ENCODE measurements around the gene SPRN.
"Not testable (repeated sequence)": the region's sequence is repeated elsewhere in the genome, so short reads cannot be mapped to it uniquely, and the experiment has no call there.

The SPRN gene

GRCh38 chr10:133390597-133391248 is 33.7 kb downstream of the SPRN start:
- no peak overlapping the region for H3K9ac ChIP-seq (ENCODE audit: low read length in 2 of 2)
- H3K27me3 ChIP-seq (ENCODE audit: control insufficient read depth in 1 of 2, insufficient read depth in 2 of 2, low read length in 2 of 2) = no peaks in the 10 kb centered on the region
- H3K4me1 ChIP-seq (ENCODE audit: control insufficient read depth, insufficient read depth, low read length) = peaks cover 11% of the 10 kb centered on the region
- H3K4me3 ChIP-seq (ENCODE audit: low read length in 2 of 2) = no peak overlapping the region
- no peaks in the 10 kb centered on the region for H3K9me3 ChIP-seq (ENCODE audit: control insufficient read depth in 2 of 2, low read length in 2 of 2)
- no peak overlapping the region for H3K27ac ChIP-seq (ENCODE audit: low read length)
- peaks cover 0 to 4% of the 10 kb centered on the region in 2 donors for H3K36me3 ChIP-seq (ENCODE audit: control insufficient read depth in 2 of 2, insufficient read depth in 2 of 2, low read length in 2 of 2)

- H3K4me1 ChIP-seq (ENCODE audit: control insufficient read depth, insufficient read depth, low read length) = no peaks in the 10 kb centered on the region
- no peak overlapping the region for H3K9ac ChIP-seq (ENCODE audit: low read length in 2 of 2)
- H3K9me3 ChIP-seq (ENCODE audit: control insufficient read depth in 2 of 2, low read length in 2 of 2) = no peaks in the 10 kb centered on the region
- H3K27me3 ChIP-seq (ENCODE audit: control insufficient read depth in 1 of 2, insufficient read depth in 2 of 2, low read length in 2 of 2) = no peaks in the 10 kb centered on the region
- H3K36me3 ChIP-seq (ENCODE audit: control insufficient read depth in 2 of 2, insufficient read depth in 2 of 2, low read length in 2 of 2) = peaks cover 0 to 4% of the 10 kb centered on the region in 2 donors
- no peak overlapping the region for H3K4me3 ChIP-seq (ENCODE audit: low read length in 2 of 2)
- no peak overlapping the region for H3K27ac ChIP-seq (ENCODE audit: low read length)
Observed at GRCh38 chr10:133388973-133389818, 35.2 kb downstream of the SPRN start.

GRCh38 chr10:133388236-133388972 is 36.0 kb downstream of the SPRN start:
- H3K9ac ChIP-seq (ENCODE audit: low read length in 2 of 2) = no peak overlapping the region
- no peak overlapping the region for H3K27ac ChIP-seq (ENCODE audit: low read length)

GRCh38 chr10:133386951-133387350 is 37.5 kb downstream of the SPRN start:
- H3K4me1 ChIP-seq (ENCODE audit: control insufficient read depth, insufficient read depth, low read length); H3K36me3 ChIP-seq (ENCODE audit: control insufficient read depth in 2 of 2, insufficient read depth in 2 of 2, low read length in 2 of 2); H3K4me3 ChIP-seq (ENCODE audit: low read length in 2 of 2); H3K9ac ChIP-seq (ENCODE audit: low read length in 2 of 2); H3K27me3 ChIP-seq (ENCODE audit: control insufficient read depth in 1 of 2, insufficient read depth in 2 of 2, low read length in 2 of 2); H3K9me3 ChIP-seq (ENCODE audit: control insufficient read depth in 2 of 2, low read length in 2 of 2); H3K27ac ChIP-seq (ENCODE audit: low read length): not testable (repeated sequence)

More at GRCh38 chr10:133388236-133388972, 36.0 kb downstream of the SPRN start:
- H3K4me1 ChIP-seq (ENCODE audit: control insufficient read depth, insufficient read depth, low read length) = no peaks in the 10 kb centered on the region
- peaks cover 0 to 4% of the 10 kb centered on the region in 2 donors for H3K36me3 ChIP-seq (ENCODE audit: control insufficient read depth in 2 of 2, insufficient read depth in 2 of 2, low read length in 2 of 2)
- H3K9me3 ChIP-seq (ENCODE audit: control insufficient read depth in 2 of 2, low read length in 2 of 2) = no peaks in the 10 kb centered on the region
- no peak overlapping the region for H3K4me3 ChIP-seq (ENCODE audit: low read length in 2 of 2)
- no peaks in the 10 kb centered on the region for H3K27me3 ChIP-seq (ENCODE audit: control insufficient read depth in 1 of 2, insufficient read depth in 2 of 2, low read length in 2 of 2)

GRCh38 chr10:133385214-133385613 is 39.2 kb downstream of the SPRN start:
- Histone ChIP-seq H3K36me3 (ENCODE audit: control insufficient read depth in 2 of 2, insufficient read depth in 2 of 2, low read length in 2 of 2) (peaks cover 0 to 8% of the 10 kb centered on the region in 2 donors), H3K27ac (ENCODE audit: low read length) (no peak overlapping the region), H3K27me3 (ENCODE audit: control insufficient read depth in 1 of 2, insufficient read depth in 2 of 2, low read length in 2 of 2) (no peaks in the 10 kb centered on the region), H3K4me3 (ENCODE audit: low read length in 2 of 2) (no peak overlapping the region), H3K9ac (ENCODE audit: low read length in 2 of 2) (no peak overlapping the region), H3K9me3 (ENCODE audit: control insufficient read depth in 2 of 2, low read length in 2 of 2) (no peaks in the 10 kb centered on the region), H3K4me1 (ENCODE audit: control insufficient read depth, insufficient read depth, low read length) (peaks cover under 1% of the 10 kb centered on the region)

- Histone ChIP-seq H3K36me3 (ENCODE audit: control insufficient read depth in 2 of 2, insufficient read depth in 2 of 2, low read length in 2 of 2) (peaks cover 0 to 8% of the 10 kb centered on the region in 2 donors), H3K27me3 (ENCODE audit: control insufficient read depth in 1 of 2, insufficient read depth in 2 of 2, low read length in 2 of 2) (no peaks in the 10 kb centered on the region), H3K27ac (ENCODE audit: low read length) (no peak overlapping the region), H3K9me3 (ENCODE audit: control insufficient read depth in 2 of 2, low read length in 2 of 2) (no peaks in the 10 kb centered on the region), H3K9ac (ENCODE audit: low read length in 2 of 2) (no peak overlapping the region), H3K4me3 (ENCODE audit: low read length in 2 of 2) (no peak overlapping the region), H3K4me1 (ENCODE audit: control insufficient read depth, insufficient read depth, low read length) (peaks cover 9% of the 10 kb centered on the region)
Observed at GRCh38 chr10:133384071-133384470, 40.4 kb downstream of the SPRN start.

- Histone ChIP-seq H3K4me3 (ENCODE audit: low read length in 2 of 2) (no peak overlapping the region), H3K36me3 (ENCODE audit: control insufficient read depth in 2 of 2, insufficient read depth in 2 of 2, low read length in 2 of 2) (peaks cover 0 to 8% of the 10 kb centered on the region in 2 donors), H3K27ac (ENCODE audit: low read length) (no peak overlapping the region), H3K4me1 (ENCODE audit: control insufficient read depth, insufficient read depth, low read length) (peaks cover 9% of the 10 kb centered on the region), H3K9me3 (ENCODE audit: control insufficient read depth in 2 of 2, low read length in 2 of 2) (no peaks in the 10 kb centered on the region), H3K27me3 (ENCODE audit: control insufficient read depth in 1 of 2, insufficient read depth in 2 of 2, low read length in 2 of 2) (no peaks in the 10 kb centered on the region), H3K9ac (ENCODE audit: low read length in 2 of 2) (no peak overlapping the region)
Observed at GRCh38 chr10:133383551-133383950, 40.9 kb downstream of the SPRN start.

GRCh38 chr10:133381036-133381435 is 43.4 kb downstream of the SPRN start:
- Histone ChIP-seq H3K27ac (ENCODE audit: low read length) (no peak overlapping the region), H3K9me3 (ENCODE audit: control insufficient read depth in 2 of 2, low read length in 2 of 2) (no peaks in the 10 kb centered on the region), H3K27me3 (ENCODE audit: control insufficient read depth in 1 of 2, insufficient read depth in 2 of 2, low read length in 2 of 2) (no peaks in the 10 kb centered on the region), H3K9ac (ENCODE audit: low read length in 2 of 2) (no peak overlapping the region), H3K4me1 (ENCODE audit: control insufficient read depth, insufficient read depth, low read length) (peaks cover 15% of the 10 kb centered on the region), H3K36me3 (ENCODE audit: control insufficient read depth in 2 of 2, insufficient read depth in 2 of 2, low read length in 2 of 2) (peaks cover 0 to 4% of the 10 kb centered on the region in 2 donors), H3K4me3 (ENCODE audit: low read length in 2 of 2) (no peak overlapping the region)

- peak overlapping the region; percentile 47 to 62 for H3K9ac ChIP-seq (ENCODE audit: low read length in 2 of 2)
- H3K27me3 ChIP-seq (ENCODE audit: control insufficient read depth in 1 of 2, insufficient read depth in 2 of 2, low read length in 2 of 2) = no peaks in the 10 kb centered on the region
- H3K4me1 ChIP-seq (ENCODE audit: control insufficient read depth, insufficient read depth, low read length) = peaks cover 15% of the 10 kb centered on the region
- H3K9me3 ChIP-seq (ENCODE audit: control insufficient read depth in 2 of 2, low read length in 2 of 2) = no peaks in the 10 kb centered on the region
- H3K4me3 ChIP-seq (ENCODE audit: low read length in 2 of 2) = peak overlapping the region; percentile 51 to 73
- H3K27ac ChIP-seq (ENCODE audit: low read length) = no peak overlapping the region
- peaks cover 0 to 4% of the 10 kb centered on the region in 2 donors for H3K36me3 ChIP-seq (ENCODE audit: control insufficient read depth in 2 of 2, insufficient read depth in 2 of 2, low read length in 2 of 2)
Observed at GRCh38 chr10:133379801-133380666, 44.4 kb downstream of the SPRN start.
